Kidney epithelial cell (primary cell): Measurements from ENCODE around the gene PNMA1. TPM values are rescaled to one million over a fixed set of nuclear protein-coding genes. Genes with fewer than 3 reads are reported as not detected.

Experiments
- DNase-seq: peaks from one replicate; pipeline ENCODE4 v3.0.0-alpha.2; 2010; ENCODE audit warnings: low read depth
- H3K27me3 ChIP-seq: 2 replicates; pipeline ENCODE4 v1.6.0; 2011; ENCODE audit warnings: low read length; ENCODE audit not compliant: control insufficient read depth, insufficient read depth
- H3K36me3 ChIP-seq: 2 replicates; pipeline ENCODE4 v1.5.1; 2011; ENCODE audit warnings: low read length; ENCODE audit not compliant: control insufficient read depth, insufficient read depth
- H3K4me3 ChIP-seq: 2 replicates; pipeline ENCODE4 v1.5.1; 2011; ENCODE audit warnings: low read depth, mild to moderate bottlenecking, control low read depth, low read length
- total RNA-seq: library from RNA; depleted of rRNA; stranded (reverse); fragments of >200 nt; gene quantifications from 2 replicates; pipeline ENCODE4 v1.2.3, GENCODE V29; 2015
- TF ChIP-seq, protein P1 (sequence below): IDR thresholded peaks from 2 replicates; pipeline ENCODE4 v1.5.1; 2011; ENCODE audit warnings: mild to moderate bottlenecking, moderate library complexity, low read length, control low read depth, inconsistent platforms; ENCODE audit not compliant: insufficient read depth, poor library complexity, severe bottlenecking

Gene PNMA1
- total RNA-seq, 1 donor from 2014 or later, result 31.0 TPM

DNA sequence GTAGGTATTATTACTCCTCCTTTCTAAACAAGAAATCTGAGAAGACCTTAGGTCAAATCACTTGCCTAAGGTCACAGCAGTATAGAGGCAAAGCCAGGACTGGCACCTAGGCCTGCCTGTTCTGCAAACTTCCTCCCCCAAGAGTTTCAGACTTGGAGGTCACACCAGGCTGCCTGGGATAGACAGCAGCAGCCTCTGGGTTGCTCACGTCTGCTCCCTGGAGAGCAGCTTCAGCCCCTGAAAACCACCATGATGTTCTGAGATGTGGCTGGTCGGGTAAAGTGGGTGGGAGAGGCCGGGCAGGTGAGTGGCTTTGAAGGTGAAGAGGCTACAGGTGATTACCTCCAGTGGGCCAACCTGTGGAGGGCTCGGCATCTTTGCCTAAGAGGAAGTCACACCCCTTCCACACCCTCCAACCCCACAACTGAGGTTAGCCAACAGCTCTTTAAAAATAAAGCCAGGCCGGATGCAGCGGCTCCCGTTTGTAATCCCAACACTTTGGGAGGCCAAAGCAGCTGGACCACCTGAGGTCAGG is 37.0 kb upstream of the PNMA1 start:
- TF ChIP-seq, protein P1, sequence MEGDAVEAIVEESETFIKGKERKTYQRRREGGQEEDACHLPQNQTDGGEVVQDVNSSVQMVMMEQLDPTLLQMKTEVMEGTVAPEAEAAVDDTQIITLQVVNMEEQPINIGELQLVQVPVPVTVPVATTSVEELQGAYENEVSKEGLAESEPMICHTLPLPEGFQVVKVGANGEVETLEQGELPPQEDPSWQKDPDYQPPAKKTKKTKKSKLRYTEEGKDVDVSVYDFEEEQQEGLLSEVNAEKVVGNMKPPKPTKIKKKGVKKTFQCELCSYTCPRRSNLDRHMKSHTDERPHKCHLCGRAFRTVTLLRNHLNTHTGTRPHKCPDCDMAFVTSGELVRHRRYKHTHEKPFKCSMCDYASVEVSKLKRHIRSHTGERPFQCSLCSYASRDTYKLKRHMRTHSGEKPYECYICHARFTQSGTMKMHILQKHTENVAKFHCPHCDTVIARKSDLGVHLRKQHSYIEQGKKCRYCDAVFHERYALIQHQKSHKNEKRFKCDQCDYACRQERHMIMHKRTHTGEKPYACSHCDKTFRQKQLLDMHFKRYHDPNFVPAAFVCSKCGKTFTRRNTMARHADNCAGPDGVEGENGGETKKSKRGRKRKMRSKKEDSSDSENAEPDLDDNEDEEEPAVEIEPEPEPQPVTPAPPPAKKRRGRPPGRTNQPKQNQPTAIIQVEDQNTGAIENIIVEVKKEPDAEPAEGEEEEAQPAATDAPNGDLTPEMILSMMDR, result no peak
- no peaks in the 10 kb centered on the region for H3K27me3 ChIP-seq
- no peak for DNase-seq
- H3K36me3 ChIP-seq, result no peaks in the 10 kb centered on the region
- no peak overlapping the region for H3K4me3 ChIP-seq

- no peaks in the 10 kb centered on the region for H3K27me3 ChIP-seq
- H3K4me3 ChIP-seq, result no peak overlapping the region
- H3K36me3 ChIP-seq, result no peaks in the 10 kb centered on the region
- no peak for DNase-seq
- TF ChIP-seq, protein P1, result no peak
Measured at GRCh38 chr14:73750531-73750901, 36.3 kb upstream of the PNMA1 start.

DNA sequence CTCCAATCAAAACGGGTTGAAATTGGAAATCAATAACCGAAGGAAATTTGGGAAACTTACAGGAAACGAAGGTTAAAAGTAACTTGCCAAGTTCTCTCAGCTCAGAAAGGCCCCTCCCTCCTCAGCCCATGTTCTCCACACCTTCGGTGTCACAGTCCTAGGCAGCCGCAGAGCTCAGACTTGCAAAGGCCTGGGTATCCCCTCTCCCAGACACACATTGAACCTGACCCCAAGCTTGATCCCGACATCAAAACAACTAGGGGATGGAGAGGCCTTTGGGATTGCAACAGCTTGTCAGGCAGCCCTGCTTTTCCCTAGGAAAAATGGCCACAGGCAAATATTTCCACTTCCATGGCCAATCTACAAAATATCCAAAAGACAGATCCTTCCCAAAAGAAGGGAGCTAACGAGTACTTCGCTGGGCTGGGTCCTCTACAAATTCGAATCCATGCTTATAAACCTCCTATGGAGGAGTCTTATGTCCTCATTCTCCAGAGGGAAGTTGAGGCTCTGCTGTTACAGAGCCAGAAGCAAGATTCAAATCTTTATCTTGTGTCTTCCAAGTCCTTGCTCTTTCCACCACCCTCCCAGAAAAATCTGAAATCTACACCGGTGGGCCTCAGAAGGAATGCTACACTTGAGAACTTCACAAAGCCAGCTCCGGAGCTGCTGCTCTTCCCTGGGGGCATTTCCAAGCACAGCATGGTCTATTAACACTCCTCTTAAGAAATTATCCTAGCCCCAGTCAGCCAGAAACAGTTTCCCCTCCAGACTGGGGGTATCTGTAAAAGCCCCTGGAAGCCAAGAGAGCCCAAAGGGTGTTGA is 35.7 kb upstream of the PNMA1 start:
- TF ChIP-seq, protein P1, result no peak
- no peak overlapping the region for H3K4me3 ChIP-seq
- DNase-seq, result no peak
- no peaks in the 10 kb centered on the region for H3K36me3 ChIP-seq
- no peaks in the 10 kb centered on the region for H3K27me3 ChIP-seq

DNA sequence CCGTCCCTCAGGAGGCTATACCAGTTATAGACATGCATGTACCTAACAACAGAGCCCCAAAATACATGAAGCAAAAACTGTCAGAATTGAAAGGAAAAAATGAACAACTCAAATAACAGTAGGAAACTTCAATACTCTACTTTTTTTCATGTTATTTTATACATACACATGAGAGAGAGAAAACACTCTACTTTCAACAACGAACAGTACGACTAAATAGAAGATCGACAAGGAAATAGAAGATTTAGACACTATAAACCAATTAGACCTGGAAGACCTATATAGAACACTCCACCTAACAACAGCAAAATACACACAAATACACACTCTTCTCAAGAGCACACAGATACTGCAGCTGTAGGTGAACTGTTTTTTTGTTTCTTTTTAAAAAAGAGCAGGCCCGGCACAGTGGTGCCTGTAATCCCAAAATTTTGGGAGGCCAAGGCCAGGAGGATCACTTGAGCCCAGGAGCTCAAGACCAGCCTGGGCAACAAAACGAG is 34.7 kb upstream of the PNMA1 start:
- H3K4me3 ChIP-seq, result no peak overlapping the region
- H3K36me3 ChIP-seq, result no peaks in the 10 kb centered on the region

GRCh38 chr14:73747379-73748211 is 33.4 kb upstream of the PNMA1 start:
- DNase-seq, result no peak
- Histone ChIP-seq H3K36me3 (no peaks in the 10 kb centered on the region), H3K4me3 (no peak overlapping the region), H3K27me3 (no peaks in the 10 kb centered on the region)
- TF ChIP-seq, protein P1, result no peak

More for the DNA sequence above, 34.7 kb upstream of the PNMA1 start:
- TF ChIP-seq, protein P1, result no peak
- DNase-seq, result no peak
- H3K27me3 ChIP-seq, result no peaks in the 10 kb centered on the region
